Measurements from ENCODE around the gene TBCK.

TBCK gene

GRCh38 chr4:106263594-106264330 lies 52.2 kb downstream of the TBCK start:
- Histone ChIP-seq H3K79me2 (no peaks in the 10 kb centered on the region), H2AFZ (no peak overlapping the region), H3K9ac (no peak overlapping the region), H3K27ac (no peak overlapping the region), H3K4me1 (no peaks in the 10 kb centered on the region), H3K9me3 (ENCODE audit: control insufficient read depth, low read length) (no peaks in the 10 kb centered on the region), H3K4me3 (ENCODE audit: low read depth, low read length) (no peak overlapping the region), H3K27me3 (ENCODE audit: control insufficient read depth, insufficient read depth, low read length) (no peaks in the 10 kb centered on the region), H3K4me2 (ENCODE audit: low read length) (no peak overlapping the region), H3K36me3 (ENCODE audit: control insufficient read depth, insufficient read depth, low read length) (no peaks in the 10 kb centered on the region)
- no peak for TF ChIP-seq CTCF (IDR thresholded peaks at IDR 0.05)

GRCh38 chr4:106261980-106262379 lies 54.0 kb downstream of the TBCK start:
- Histone ChIP-seq H3K9ac (no peak overlapping the region), H3K4me3 (ENCODE audit: low read depth, low read length) (no peak overlapping the region), H3K4me2 (ENCODE audit: low read length) (no peak overlapping the region), H3K79me2 (no peaks in the 10 kb centered on the region), H3K9me3 (ENCODE audit: control insufficient read depth, low read length) (no peaks in the 10 kb centered on the region), H3K4me1 (no peaks in the 10 kb centered on the region), H3K27ac (no peak overlapping the region), H3K27me3 (ENCODE audit: control insufficient read depth, insufficient read depth, low read length) (no peaks in the 10 kb centered on the region), H3K36me3 (ENCODE audit: control insufficient read depth, insufficient read depth, low read length) (no peaks in the 10 kb centered on the region), H2AFZ (no peak overlapping the region)
- TF ChIP-seq CTCF (IDR thresholded peaks at IDR 0.05), result no peak

- Histone ChIP-seq H3K79me2 (no peaks in the 10 kb centered on the region), H3K27ac (no peak overlapping the region), H3K4me1 (no peaks in the 10 kb centered on the region), H3K27me3 (ENCODE audit: control insufficient read depth, insufficient read depth, low read length) (no peaks in the 10 kb centered on the region), H3K9me3 (ENCODE audit: control insufficient read depth, low read length) (no peaks in the 10 kb centered on the region), H3K9ac (no peak overlapping the region), H2AFZ (no peak overlapping the region), H3K4me2 (ENCODE audit: low read length) (no peak overlapping the region), H3K36me3 (ENCODE audit: control insufficient read depth, insufficient read depth, low read length) (no peaks in the 10 kb centered on the region), H3K4me3 (ENCODE audit: low read depth, low read length) (no peak overlapping the region)
- TF ChIP-seq CTCF (IDR thresholded peaks at IDR 0.05), result no peak
Observed at GRCh38 chr4:106258145-106259045, 57.6 kb downstream of the TBCK start.

GRCh38 chr4:106256190-106256589 lies 59.8 kb downstream of the TBCK start:
- no peak overlapping the region for H3K4me3 ChIP-seq (ENCODE audit: low read depth, low read length)
- no peaks in the 10 kb centered on the region for H3K27me3 ChIP-seq (ENCODE audit: control insufficient read depth, insufficient read depth, low read length)
- no peak overlapping the region for H3K9ac ChIP-seq
- H3K36me3 ChIP-seq (ENCODE audit: control insufficient read depth, insufficient read depth, low read length), result no peaks in the 10 kb centered on the region
- no peaks in the 10 kb centered on the region for H3K79me2 ChIP-seq
- no peaks in the 10 kb centered on the region for H3K9me3 ChIP-seq (ENCODE audit: control insufficient read depth, low read length)
- H3K4me2 ChIP-seq (ENCODE audit: low read length), result no peak overlapping the region
- H2AFZ ChIP-seq, result no peak overlapping the region
- TF ChIP-seq CTCF (IDR thresholded peaks at IDR 0.05), result no peak
- no peaks in the 10 kb centered on the region for H3K4me1 ChIP-seq
- no peak overlapping the region for H3K27ac ChIP-seq
